ENCODE results near the gene ARHGAP24.

DNA sequence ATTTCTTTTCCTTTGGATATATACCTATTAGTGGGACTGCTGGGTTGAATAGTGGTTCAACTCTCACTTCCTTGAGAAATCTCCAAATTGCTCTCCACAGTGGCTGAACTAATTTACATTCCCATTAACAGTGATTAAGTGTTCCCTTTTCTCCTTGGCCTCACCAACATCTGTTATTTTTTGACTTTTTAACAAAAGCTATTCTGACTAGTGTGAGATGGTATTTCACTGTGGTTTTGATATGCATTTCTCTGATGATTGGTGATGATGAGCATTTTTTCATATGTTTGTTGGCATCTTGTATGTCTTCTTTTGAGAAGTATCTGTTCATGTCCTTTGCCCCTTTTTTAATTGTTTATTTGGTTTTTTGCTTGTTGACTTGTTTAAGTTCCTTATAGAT is 471.9 kb downstream of the ARHGAP24 start:
- TF ChIP-seq SMC3 (IDR thresholded peaks at IDR 0.05; ENCODE audit: low read depth, low read length) (no peak), YY1 (IDR thresholded peaks at IDR 0.05; ENCODE audit: low read depth) (no peak), JUND (IDR thresholded peaks at IDR 0.05) (no peak), EP300 (IDR thresholded peaks at IDR 0.05; ENCODE audit: borderline replicate concordance in 1 of 2, low read depth in 1 of 2, low read length in 1 of 2) (no peak), CTCF (IDR thresholded peaks at IDR 0.05) (no peak), EZH2phosphoT487 (IDR thresholded peaks at IDR 0.05; ENCODE audit: borderline replicate concordance, low read depth) (no peak), POLR2AphosphoS5 (IDR thresholded peaks at IDR 0.05; ENCODE audit: low read depth, low read length) (no peak), ELF1 (IDR thresholded peaks at IDR 0.05) (no peak), TAF1 (IDR thresholded peaks at IDR 0.05; ENCODE audit: borderline replicate concordance, low read depth, low read length) (no peak), RAD21 (IDR thresholded peaks at IDR 0.05; ENCODE audit: low read length) (no peak)
- TF ChIP-seq, protein P1, sequence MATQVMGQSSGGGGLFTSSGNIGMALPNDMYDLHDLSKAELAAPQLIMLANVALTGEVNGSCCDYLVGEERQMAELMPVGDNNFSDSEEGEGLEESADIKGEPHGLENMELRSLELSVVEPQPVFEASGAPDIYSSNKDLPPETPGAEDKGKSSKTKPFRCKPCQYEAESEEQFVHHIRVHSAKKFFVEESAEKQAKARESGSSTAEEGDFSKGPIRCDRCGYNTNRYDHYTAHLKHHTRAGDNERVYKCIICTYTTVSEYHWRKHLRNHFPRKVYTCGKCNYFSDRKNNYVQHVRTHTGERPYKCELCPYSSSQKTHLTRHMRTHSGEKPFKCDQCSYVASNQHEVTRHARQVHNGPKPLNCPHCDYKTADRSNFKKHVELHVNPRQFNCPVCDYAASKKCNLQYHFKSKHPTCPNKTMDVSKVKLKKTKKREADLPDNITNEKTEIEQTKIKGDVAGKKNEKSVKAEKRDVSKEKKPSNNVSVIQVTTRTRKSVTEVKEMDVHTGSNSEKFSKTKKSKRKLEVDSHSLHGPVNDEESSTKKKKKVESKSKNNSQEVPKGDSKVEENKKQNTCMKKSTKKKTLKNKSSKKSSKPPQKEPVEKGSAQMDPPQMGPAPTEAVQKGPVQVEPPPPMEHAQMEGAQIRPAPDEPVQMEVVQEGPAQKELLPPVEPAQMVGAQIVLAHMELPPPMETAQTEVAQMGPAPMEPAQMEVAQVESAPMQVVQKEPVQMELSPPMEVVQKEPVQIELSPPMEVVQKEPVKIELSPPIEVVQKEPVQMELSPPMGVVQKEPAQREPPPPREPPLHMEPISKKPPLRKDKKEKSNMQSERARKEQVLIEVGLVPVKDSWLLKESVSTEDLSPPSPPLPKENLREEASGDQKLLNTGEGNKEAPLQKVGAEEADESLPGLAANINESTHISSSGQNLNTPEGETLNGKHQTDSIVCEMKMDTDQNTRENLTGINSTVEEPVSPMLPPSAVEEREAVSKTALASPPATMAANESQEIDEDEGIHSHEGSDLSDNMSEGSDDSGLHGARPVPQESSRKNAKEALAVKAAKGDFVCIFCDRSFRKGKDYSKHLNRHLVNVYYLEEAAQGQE (IDR thresholded peaks at IDR 0.05; ENCODE audit: low read depth, low read length): no peak

Measured in SK-N-SH (cell line).